Activated CD4-positive, alpha-beta T cell treated with anti-CD3 and anti-CD28 coated beads for 48 hours (primary cell): ENCODE measurements around the gene IQGAP2.
"Not testable (repeated sequence)": the region's sequence is repeated elsewhere in the genome, so short reads cannot be mapped to it uniquely, and the experiment has no call there.

Source experiments
- DNase-seq: peaks from one replicate; pipeline ENCODE4 v3.0.0-alpha.2; 2020

The IQGAP2 gene

DNA sequence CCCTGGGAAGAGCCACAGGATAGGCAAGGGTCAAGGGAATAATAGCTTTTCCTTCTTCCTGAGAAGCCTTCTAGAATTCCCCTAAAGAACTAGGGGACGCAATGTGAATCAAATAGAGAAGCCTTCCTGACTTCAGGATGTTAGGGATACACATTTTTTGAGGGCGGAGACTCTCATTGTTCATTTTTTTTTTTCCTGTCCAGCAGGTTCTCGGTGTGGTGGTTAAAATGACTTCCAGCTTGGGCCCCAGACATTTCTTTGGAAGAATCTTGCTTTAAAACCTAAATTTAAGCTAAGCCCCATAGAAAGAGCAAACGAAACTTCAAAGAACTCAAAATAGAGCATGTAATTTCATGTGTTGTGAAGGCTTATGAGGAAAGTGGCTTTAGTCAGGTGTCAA, 80.8 kb downstream of the IQGAP2 start:
- DNase-seq: no peak

- DNase-seq: no peak
Measured at GRCh38 chr5:76485511-76485910, 82.4 kb downstream of the IQGAP2 start.

GRCh38 chr5:76487386-76487785, 84.3 kb downstream of the IQGAP2 start:
- no peak for DNase-seq

DNA sequence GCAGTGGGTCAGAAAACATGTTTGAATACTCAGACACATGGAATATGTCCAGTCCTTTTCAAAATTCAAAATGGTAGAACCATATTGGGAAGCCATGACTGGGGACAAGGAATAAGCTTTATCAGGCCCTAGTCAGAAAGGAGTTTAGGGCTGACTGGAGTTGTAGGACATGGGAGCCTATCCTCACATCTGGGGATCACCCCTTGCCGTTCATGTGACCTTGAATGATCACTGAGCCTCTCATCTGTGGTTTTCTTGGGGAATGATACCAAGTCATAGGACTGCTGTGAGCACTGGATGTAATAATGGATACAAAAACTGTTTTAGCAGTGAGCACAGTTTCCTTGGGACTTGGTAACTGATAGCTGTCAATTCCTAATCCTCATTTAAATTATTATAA, 84.7 kb downstream of the IQGAP2 start:
- DNase-seq: no peak

GRCh38 chr5:76488969-76489368, 85.9 kb downstream of the IQGAP2 start:
- DNase-seq: no peak

DNA sequence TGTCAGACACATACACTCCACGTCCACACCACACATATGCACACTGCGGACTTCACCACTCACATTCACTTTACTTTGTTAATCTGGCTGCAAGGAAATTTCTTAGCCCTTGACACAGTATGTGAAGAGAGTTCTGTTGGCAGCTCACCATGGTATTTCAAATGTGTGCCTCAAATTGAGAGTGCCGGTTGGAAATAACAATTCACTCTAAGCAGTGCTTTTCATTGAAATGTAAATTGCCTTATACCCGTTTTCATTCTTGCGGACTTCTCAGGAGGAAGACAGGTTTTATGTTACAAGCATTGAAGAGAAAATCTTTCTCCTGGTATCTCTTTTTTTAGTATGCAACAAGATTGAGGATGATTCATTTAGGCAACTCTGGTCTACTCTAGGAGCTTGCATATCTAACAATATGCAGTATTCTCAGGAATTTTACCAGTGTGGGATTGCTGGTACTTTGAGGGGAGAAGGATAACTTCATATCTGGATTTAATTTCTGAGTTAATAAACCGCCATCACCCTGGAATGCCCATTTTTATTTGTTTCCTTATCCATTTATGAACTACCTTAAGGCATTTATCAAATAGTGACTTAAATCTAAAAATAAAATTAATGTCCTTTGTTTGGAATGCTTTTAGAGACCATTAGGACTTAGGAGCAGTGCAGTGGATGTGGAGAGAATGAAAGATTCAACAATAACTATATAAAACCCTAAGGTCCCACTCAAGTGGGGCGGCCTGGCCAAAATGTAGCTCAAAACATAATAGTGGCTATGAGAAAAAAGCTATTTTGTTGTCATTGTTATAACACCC, 87.0 kb downstream of the IQGAP2 start:
- no peak for DNase-seq

- no peak for DNase-seq
Measured at GRCh38 chr5:76490960-76491359, 87.9 kb downstream of the IQGAP2 start.

DNA sequence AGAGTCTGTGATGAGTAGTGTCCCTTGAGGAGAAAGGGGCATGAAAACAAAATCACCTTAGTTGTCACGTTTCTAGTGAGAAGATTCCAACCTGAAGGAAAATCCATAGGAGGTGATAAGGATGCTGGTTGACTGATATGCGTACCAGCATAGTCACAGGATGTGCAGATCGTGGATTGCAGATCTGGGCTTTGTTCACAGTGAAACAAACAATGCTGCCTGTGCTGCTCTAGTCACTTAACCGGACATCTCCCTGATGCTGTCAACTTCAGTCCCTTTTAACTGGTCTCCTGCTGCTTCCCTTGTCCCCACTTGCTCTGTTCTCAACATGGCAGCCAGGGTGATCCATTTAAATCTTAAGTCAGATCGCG, 89.7 kb downstream of the IQGAP2 start:
- no peak for DNase-seq

DNA sequence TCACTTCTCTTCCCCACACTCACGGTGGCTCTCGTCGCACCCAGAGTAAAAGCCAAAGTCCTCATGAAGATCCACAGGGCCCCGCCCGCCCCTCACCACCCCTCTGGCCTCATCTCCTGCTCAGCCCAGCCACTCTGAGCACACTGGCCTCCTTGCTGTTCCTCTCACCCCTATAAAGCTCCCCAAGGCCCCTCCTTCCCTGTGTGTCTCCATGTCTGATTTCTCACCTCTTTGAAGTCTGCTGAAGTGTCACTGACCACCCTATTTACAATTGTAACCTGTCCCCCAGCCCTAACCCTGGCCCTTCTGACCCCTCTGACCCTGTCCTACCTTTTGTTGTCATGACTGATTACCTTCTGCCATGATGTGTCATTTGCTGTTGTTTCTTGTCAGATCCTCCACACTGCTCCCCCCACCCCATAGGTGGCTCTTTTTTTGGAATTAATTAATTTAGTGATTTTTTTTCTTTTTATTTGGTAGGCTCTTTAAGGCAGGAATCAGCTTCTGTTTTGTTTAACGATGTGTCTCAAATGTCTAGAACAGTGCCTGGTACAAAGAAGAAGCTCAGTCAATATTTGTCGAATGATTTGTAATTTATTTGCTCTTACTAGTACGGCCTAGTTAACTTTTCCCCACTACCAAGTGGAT, 90.2 kb downstream of the IQGAP2 start:
- DNase-seq: no peak

- DNase-seq: no peak
Measured at GRCh38 chr5:76494201-76494600, 91.1 kb downstream of the IQGAP2 start.

DNA sequence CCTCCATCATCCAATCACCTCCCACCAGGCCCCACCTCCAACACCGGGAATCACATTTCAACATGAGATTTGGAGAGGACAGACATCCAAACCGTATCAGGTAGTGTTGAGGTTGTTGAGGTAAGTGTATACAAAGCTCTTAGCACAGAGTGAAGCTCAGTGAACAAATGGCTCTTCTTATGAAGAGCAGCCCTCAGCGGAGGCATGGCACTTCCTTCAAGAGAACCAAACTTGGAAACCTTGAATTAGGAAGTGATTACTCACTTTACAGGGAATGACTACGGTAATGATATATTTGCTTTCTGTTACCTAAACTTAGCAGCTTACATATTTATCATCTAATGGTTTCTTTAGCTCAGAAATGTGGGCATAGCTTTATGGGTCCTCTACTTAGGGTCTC, 92.8 kb downstream of the IQGAP2 start:
- no peak for DNase-seq

DNA sequence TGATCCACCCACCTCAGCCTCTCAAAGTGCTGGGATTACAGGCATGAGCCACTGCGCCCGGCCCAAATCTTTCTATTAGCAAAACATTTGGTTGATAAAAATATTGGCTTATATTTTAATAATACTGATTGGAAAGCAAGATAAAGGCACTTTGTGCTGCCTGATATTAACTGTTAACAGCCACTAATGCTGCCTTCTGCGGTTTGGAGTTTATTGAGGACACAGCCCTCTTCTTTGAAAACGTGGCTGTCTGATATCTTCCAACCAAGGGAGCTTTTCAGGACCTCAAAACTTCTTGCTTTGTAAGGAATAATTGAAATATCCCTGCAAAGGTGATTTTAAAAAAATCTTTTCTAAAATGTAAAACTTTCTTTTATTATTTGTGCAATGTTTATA, 94.0 kb downstream of the IQGAP2 start:
- DNase-seq: no peak

DNA sequence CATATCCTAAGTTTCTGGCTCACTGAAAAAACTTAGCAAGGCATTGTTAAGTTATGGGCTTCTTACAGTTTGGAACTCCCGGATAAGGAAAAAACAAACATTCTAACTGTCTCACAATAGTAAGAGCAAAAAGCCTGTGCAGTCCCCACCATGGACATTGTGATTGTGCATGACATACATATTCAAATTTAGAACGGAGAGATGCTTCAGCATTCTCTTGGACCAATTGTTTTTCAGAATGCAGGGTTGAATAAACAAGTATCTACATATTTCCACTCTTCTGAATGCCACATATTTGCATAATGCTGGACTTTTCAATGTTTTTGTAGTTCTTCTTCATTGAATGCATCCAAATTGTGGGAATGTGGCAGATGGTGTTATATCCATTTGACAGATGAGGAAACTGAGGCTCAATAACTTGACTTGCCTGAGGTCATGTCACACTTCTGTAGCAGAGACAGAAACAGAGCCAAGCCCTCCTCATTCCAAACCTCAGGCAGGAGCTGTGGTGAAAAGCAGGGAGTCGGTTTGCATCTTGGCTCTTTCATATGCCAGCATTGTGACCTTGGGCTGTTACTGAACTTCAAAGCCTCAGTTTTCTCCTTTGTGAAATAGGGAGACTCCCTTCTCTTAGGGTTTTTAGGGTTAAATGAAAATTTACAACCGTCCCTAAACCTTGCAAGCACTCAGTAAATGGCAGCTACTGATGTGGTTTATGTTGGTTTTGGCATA, 95.1 kb downstream of the IQGAP2 start:
- no peak for DNase-seq

DNA sequence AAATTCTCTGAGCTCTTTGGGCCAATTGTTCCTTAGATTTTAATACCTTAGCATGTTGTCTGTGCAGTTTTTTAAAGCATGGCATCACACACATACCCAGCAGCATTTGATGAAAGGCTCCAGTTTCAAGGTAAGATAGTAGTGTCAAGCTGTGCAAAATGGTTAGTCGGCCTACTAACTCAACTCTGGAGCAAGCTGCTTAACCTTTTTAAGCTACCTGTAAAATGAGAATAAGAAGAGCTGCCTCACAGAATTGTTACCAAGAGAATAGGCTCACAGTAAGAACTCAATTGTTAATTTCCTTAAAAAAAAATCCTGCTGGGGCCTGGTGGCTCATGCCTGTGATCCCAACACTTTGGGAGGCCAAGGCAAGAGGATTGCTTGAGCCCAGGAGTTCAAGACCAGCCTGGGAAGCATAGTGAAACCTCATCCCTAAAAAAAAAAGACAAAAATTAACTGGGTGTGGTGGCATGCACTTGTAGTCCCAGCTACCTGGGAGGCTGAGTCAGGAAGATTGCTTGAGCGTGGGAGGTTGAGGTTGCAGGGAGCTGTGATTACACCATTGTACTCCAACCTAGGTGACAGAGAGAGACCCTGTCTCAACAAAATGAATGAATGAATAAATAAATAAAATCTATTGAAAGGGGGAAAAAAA, 96.5 kb downstream of the IQGAP2 start:
- no peak for DNase-seq

- no peak for DNase-seq
Measured at GRCh38 chr5:76500633-76501393, 97.7 kb downstream of the IQGAP2 start.

DNA sequence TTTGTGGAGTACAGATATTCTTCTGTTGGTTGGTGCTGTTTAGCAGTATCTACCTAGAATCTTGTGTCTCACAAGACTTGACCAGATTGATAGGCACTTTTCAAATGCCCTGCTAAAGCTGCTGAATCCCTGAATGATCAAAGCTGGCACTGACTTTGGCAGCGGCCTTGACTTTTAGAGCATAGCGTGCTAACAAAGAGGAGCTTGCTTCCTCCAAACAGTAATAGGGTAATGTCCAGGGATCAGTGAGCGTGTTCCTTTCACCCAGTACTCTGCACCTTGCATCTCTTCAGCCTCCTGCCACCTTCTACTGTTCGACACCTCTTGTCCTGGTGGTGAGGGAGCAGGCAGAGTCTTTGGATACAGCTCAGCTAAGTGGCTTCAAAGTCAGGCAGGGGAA, 100.8 kb downstream of the IQGAP2 start:
- DNase-seq: no peak

- DNase-seq: no peak
Measured at GRCh38 chr5:76504901-76505564, 101.9 kb downstream of the IQGAP2 start.

GRCh38 chr5:76513476-76513875, 110.4 kb downstream of the IQGAP2 start:
- no peak for DNase-seq

- no peak for DNase-seq
Measured at GRCh38 chr5:76514292-76514691, 111.2 kb downstream of the IQGAP2 start.

- no peak for DNase-seq
Measured at GRCh38 chr5:76514713-76515112, 111.6 kb downstream of the IQGAP2 start.

- DNase-seq: no peak
Measured at GRCh38 chr5:76517334-76517733, 114.2 kb downstream of the IQGAP2 start.

DNA sequence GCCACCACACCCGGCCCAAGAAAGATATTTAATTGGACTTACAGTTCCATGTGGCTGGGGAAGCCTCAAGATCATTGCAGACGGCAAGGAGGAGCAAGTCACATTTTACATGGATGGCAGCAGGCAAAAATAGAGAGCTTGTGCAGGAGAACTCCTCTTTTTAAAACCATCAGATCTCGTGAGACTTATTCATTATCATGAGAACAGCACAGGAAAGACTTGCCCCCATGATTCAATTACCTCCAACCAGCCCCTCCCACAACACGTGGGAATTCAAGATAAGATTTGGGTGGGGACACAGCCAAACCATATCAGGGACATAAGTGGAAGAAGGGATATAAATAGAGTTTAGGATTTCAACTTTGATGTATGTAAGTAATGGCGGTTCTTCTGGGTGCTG, 115.2 kb downstream of the IQGAP2 start:
- not testable (repeated sequence) for DNase-seq
